ENCODE data around the gene VAV3.
"Not testable (repeated sequence)": the region's sequence is repeated elsewhere in the genome, so short reads cannot be mapped to it uniquely, and the experiment has no call there.

The VAV3 gene, protein sequence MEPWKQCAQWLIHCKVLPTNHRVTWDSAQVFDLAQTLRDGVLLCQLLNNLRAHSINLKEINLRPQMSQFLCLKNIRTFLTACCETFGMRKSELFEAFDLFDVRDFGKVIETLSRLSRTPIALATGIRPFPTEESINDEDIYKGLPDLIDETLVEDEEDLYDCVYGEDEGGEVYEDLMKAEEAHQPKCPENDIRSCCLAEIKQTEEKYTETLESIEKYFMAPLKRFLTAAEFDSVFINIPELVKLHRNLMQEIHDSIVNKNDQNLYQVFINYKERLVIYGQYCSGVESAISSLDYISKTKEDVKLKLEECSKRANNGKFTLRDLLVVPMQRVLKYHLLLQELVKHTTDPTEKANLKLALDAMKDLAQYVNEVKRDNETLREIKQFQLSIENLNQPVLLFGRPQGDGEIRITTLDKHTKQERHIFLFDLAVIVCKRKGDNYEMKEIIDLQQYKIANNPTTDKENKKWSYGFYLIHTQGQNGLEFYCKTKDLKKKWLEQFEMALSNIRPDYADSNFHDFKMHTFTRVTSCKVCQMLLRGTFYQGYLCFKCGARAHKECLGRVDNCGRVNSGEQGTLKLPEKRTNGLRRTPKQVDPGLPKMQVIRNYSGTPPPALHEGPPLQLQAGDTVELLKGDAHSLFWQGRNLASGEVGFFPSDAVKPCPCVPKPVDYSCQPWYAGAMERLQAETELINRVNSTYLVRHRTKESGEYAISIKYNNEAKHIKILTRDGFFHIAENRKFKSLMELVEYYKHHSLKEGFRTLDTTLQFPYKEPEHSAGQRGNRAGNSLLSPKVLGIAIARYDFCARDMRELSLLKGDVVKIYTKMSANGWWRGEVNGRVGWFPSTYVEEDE

DNA sequence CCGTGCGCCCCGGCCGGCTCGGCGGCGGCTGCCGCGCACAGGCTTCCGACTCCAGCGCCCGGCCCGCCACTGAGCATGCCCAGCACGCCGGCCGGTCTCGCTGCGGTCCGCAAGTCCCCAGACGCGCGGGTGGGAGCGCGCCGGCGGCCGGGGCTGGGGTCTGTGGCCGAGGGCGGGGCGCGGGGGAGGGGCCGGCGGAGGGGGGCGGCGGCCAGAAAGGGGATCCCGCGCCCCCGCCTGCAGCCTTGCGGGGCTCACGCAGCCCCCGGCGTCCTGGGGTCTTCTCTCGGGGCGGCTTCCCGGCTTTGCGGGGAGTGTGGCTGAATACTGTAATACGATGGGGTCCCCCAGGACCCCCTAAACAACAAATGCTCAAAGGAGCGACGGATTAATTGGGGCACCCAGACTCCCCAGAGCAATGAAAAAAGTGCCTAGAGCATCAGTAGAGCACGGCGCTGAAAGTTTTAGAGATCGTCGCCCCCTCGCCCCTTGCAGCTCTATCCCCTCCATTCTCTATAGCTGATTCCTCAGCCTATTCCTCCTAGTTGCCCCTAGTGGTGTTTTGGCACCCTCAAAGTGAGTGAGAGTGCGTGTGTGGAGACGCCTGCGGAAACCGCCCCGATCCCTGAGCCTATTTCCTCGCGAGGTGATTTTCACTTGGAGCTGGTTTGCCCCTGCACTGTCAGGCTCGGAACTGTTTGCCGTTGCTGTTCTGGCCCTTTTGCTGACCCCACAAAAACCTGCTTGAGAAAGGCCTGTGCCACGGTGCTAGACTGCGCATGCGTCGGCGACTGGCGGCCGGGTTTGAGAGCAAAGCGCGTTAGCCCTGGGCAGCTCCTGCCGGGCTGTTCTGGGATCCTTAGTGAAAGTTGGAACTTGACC is at the start of gene VAV3:
Gene VAV3 (minus strand): TSS at position 71 of the 882 bp plus-strand sequence. CDS start 311 bp downstream, outside the sequence.
- DNase-seq (ENCODE audit: low read depth in 4 of 4, low spot score in 1 of 4), result peak in 3 of 4 experiments; percentile 48 to 51 (median 51)

DNA sequence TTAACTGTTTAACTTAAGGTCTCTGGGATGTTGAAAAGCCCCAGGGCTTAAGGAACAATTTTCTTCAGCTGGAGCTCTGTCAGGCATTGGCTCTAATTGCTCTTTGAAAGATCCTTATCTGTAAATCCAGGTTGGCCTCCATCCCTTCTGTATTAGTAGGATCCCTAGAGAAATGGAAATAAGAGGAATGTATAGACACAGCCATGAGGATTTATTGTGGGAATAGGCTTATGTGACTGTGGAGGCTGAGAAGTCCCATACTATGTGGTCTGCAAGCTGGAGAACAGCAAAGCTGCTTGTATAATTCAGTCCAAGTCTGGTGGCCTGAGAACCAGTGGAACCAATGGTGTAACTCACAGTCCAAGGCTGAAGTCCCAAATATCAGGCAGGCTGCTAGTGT is 47.6 kb upstream of the VAV3 start:
- no peak for DNase-seq (ENCODE audit: low read depth in 4 of 4, low spot score in 1 of 4)

DNA sequence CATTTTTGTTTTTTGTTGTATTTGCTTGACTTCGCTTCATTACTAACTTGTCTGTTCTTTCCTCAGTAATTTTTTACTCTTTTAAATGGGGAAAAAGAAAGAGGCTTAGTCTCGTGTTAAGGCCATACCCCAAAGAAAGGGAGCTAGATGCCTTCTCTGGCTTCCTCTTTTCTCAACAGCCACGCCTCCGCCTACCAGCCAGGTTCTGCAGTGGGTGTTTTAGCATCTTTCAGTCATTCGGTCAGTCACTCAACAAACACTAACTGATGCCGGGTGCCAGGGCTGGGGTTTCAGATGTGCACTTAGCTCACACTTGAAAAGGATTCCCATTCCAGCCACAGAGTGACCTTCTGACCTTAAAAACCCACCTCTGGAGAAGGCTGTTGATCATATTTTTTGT is 46.3 kb upstream of the VAV3 start:
- no peak for DNase-seq (ENCODE audit: low read depth in 4 of 4, low spot score in 1 of 4)

DNA sequence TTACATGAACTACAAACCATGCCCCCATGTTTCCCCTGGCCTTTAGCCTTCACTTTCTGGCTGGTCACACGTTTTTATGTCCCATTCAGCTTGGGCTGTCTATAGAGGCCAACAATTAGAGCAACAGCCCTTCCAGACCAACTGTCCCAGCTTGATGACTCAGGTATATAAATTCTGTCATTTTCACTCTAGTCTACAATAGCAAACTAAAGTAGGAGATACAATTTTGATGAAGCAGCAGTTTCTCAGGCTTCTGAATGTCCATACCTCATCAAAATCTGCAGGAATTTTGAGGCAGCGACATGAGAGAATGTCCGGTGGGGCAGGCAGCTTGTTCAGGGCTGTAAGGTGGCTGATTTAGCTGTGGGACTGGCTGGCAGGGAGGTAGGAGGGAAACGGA is 45.6 kb upstream of the VAV3 start:
- no peak for DNase-seq (ENCODE audit: low read depth in 4 of 4, low spot score in 1 of 4)

DNA sequence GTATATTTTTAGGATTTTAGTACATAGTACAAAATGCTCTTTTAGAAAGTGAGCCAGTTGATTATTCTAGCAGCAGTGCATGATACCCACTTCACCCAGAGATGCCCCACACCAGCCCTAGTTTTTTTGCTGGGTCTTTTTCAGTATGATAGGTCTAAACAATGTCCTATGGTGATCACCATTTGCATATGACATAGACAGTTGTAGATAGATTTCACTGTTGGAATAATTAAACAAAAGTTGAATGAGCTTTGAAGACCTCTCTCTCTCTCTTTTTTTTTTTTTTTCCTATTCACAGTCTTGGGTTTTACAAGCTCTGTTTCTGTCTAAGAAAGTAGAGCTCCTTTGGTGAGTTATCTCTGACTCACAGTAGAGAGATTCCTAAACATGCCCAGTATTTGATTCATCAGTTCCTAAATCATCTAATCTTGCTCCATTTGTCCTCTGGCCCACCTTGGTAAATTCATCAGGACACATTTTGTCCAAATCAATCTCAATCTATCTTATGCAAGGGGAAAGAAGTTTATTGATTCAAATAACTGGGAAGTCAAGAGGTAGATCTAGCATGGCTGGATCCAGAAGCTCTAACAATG is 44.7 kb upstream of the VAV3 start:
- DNase-seq (ENCODE audit: low read depth in 4 of 4, low spot score in 1 of 4), result no peak

DNA sequence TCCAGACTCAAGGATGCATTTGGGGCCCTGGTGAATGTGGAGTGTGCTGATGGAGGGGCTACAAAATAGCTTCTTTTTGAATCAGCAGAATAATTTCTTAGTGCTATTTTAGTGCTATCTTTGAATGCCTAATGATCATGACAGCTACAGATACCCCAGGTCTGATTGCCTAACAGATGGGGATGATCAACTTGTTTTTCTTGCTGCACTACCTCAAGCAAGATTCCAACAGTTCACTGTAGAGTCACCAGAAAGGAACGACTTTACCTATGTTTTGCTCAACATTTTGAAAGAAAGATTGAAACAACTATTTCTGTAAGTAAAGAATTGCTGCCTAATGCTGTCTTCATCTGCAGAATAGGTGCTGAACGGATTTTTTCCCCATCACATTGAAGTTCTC is 42.6 kb upstream of the VAV3 start:
- no peak for DNase-seq (ENCODE audit: low read depth in 4 of 4, low spot score in 1 of 4)

DNA sequence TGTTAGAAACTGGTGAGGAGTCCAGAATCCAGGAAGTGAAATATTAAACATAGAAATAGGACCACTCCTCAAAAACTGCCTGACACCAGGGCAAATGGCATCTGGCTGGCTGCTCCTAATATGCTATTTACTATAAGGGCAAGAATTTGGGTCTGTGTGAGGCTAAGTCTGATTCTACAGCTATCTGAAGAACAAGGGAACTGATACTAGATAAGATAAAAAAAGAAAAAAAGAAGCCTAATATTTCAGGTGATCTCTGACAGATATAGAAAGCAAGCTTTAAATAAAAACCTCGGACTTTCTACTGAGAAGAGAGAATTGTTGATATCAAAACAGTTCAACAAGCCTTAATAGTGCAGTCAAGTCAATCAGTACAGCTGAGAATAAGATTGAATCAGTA is 42.1 kb upstream of the VAV3 start:
- DNase-seq (ENCODE audit: low read depth in 4 of 4, low spot score in 1 of 4), result no peak

DNA sequence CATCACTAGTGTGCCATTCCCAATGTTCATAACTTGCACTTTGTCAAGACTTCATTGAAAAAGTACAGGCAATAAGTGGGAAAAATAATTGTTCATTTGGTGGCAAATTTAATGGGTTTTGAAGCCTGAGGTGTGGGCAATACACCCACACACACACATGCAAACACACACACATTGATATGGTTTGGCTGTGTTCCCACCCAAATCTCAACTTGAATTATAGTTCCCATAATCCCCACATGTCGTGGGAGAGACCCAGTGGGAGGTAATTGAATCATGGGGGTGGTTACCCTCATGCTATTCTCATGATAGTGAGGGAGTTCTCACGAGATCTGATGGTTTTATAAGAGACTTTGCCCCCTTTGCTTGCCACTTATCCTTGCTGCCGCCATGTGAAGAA is 39.9 kb upstream of the VAV3 start:
- DNase-seq (ENCODE audit: low read depth in 4 of 4, low spot score in 1 of 4), result not testable (repeated sequence)

DNA sequence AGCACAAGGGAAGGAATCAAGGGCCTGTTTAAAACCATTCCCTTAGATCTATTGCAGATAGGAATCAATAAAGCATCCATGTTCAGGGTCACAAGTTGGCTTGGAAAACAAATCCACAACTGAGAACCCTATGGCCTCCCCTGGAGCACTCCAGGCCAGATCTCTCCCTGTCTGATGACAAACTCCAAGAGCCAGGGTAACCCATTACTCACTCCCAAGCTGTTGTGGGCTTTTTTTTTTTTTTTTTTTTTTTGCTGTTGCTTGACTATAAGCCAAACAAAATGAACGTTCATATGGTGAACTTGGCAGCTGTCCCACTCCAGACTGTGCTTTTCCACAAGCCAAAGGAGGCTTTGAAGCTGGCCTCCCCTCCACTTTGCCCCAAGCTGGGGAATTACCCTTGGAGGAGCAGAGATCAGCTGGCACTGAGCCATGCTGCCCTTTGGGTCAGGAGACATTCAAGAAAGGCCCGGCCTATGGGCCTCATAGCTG is 35.7 kb upstream of the VAV3 start:
- no peak for DNase-seq (ENCODE audit: low read depth in 4 of 4, low spot score in 1 of 4)

DNA sequence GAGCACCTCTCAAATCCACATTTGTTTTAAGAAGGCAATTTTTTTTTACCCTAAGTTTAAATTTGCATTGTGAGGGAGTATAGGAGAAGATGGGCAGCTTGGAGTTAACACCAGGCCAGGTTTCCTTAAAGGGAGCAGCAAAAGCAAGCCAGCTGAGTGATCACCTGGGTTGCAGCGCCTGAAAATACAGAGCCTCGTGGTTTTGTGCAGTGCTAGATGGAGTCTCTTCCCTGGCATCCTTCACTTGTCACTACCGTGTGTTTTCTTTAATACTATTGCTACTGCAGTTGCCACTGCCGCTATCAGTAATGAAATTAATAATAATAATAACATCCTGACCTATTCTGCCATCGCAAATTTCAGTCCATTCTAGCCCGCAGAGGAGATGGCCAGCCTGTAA is 35.2 kb upstream of the VAV3 start:
- DNase-seq (ENCODE audit: low read depth in 4 of 4, low spot score in 1 of 4), result no peak

DNA sequence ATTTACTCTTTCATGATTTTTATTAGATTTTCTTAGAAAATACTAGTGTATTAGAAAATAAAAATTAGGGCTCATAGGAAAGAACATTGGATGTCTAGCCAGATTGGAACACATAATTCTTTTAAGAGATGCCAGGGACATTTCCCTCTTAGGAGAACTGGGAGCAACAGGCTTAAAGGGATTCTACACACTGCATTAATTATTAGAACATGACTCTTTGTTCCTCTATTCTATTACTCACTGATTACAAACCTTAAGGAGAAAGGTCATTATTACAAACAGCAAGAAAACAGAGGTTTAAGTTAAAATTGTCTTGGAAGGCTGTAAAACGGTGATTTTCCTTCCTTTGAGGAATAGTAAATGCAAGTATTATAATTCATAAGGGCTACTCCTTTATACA is 32.9 kb upstream of the VAV3 start:
- DNase-seq (ENCODE audit: low read depth in 4 of 4, low spot score in 1 of 4), result no peak

DNA sequence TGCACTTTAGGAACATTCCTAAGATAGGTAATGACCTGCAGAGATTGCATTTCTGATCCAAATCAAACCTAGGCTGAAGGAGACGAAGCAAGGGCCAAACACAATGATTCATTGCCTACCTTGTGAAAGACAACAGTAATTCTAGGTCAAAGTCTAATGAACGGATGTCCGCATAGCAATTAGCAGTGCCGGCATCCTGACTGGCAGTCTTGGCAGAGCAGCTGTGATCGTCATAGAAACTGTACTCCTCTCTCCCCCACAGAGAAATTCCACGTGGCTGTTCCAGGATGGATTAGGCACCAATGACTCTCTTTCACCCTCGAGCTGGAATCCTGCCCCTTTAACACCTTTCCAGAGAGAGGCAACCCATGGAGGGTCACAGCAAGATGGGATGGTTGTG is 28.9 kb upstream of the VAV3 start:
- DNase-seq (ENCODE audit: low read depth in 4 of 4, low spot score in 1 of 4), result no peak

DNA sequence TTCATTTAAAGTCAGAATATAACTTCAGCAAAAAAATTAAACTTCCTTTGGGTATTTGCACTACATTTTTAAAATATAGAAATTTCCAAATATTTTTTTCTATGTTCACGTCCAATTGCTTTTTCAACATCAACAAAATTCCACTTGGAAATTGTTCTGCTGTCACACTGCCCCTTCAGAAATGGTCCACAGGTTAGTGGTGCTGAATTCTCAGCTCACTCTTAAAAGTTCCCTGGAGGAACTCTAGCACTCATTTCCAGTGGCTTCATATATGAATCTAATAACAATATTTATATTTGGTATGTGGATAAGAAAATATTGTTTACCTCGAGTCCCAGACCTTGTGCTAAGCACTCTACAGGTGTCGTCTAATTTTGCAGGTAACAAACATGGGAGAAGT is 27.4 kb upstream of the VAV3 start:
- no peak for DNase-seq (ENCODE audit: low read depth in 4 of 4, low spot score in 1 of 4)

DNA sequence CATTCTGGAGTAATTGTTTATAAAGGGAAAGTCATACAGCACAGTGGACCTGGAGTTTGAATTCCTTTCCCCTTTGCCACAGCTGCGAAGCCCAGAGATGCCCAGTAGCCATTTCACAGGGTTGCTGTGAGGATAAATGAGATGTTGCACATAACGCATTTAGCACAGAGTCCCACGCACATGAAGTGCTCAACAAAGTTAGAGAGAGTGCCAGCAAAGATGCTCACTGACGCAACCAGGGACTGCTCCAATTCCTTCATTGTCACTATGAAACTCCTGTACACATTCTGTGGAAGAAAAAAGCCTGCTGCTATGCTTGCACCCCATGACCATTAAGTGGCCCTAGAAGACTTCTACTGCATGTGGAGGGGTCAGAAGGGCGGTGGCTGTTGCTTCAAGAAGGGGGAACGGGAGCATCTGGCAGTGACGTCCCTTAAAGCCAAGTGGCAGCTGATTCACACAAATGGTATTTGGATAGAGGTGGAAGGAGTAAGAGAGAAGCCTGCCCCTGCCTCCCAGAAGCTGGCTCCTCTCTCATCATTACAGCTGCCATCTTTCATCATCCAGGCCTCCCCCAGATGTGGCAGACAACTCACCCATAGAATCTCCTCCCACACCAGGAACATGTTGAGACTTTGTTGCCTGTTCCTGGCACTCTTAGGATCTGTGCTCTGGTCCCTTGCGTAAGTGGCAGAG is 26.5 kb upstream of the VAV3 start:
- no peak for DNase-seq (ENCODE audit: low read depth in 4 of 4, low spot score in 1 of 4)

DNA sequence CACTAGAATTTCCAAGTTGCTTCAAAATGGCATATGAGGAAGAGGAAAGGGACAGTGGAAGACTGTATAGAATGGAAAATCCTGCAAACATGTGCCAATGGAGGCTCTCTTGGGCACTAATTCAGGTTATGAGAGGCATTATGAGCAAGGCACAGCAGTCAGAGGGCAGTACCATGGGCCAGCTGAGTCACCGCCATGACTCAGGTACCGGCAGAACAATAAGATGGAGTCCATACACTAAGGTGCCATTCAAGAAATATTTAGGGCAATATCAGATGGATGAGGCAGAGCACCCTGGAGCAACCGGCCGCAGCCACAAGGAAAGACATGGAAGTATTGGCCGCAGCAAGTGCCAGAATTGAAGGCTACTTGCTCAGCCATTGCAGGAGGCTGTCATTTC is 25.6 kb upstream of the VAV3 start:
- no peak for DNase-seq (ENCODE audit: low read depth in 4 of 4, low spot score in 1 of 4)

DNA sequence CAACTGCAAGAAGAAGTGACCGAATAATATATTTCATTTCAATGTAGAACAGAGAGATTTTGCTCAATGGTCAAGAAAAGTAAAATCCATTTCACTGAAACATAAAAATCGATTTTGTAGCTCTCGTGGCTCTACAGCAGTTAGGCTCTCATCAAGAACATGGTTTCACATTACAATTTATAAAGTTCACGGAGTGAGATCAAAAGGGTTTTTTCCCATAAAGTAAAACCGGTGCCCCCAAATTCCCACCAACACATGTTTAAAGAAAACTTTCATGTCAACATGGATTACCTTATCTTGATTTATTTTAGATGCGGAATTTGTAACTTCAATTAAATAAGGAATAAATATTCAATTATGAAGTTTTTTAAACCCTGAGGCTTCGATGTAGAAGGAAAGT is 16.3 kb upstream of the VAV3 start:
- DNase-seq (ENCODE audit: low read depth in 4 of 4, low spot score in 1 of 4), result no peak

DNA sequence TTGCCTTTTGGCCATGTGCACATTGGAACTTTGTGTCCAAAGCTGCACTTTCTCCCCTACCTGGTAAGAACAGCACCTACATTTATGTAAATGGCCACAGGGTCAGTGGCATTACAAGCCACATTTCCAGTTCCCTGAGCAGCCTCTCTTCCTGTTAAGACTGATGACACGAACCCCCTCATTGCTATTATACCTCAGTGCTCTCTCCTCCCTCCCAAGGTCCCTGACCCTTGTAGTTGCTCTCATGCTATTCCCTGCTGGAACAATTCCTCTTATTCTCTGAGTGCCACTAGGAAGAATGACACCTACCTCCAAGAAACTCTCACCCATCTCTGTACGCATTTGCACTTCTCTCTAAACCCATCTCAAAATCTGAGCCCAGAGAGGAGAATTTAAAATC is 14.9 kb upstream of the VAV3 start:
- no peak for DNase-seq (ENCODE audit: low read depth in 4 of 4, low spot score in 1 of 4)

DNA sequence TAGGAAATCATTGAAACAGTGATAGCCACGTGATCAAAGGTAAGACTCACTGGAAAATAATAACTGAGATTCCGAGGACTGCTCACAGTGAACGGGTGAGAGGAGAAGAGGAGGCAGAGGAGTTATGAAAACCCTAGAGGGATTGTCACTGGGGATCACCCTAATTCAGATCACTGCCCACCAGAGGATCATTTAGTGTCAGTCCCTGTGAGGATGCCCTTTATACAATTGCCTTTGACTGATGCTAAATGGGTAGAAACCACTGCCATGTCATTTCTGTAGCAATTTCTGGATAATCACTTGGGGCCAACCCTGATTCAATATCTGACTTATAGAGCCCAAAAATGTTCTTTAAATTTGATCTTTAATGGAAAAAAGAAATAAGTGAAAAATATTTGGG is 14.1 kb upstream of the VAV3 start:
- DNase-seq (ENCODE audit: low read depth in 4 of 4, low spot score in 1 of 4), result no peak

DNA sequence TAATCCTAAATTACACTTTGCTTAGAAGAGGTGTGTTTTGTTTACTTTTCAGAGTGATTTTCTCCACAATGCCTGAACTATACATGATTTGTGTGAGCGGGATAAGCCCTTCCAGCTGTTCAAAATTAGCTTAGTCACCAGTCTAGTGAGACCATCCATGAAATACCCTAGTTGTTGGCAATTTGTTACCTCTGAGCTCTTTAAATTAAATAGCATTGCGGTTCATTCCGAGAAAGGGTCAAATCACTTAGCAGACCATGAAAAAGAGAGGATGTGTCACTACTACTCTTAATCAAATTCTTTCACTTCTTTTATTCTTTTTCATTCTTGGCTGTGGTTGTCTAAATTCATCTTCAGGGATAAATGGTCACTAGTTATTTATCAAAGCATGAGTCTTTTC is 11.9 kb upstream of the VAV3 start:
- no peak for DNase-seq (ENCODE audit: low read depth in 4 of 4, low spot score in 1 of 4)

DNA sequence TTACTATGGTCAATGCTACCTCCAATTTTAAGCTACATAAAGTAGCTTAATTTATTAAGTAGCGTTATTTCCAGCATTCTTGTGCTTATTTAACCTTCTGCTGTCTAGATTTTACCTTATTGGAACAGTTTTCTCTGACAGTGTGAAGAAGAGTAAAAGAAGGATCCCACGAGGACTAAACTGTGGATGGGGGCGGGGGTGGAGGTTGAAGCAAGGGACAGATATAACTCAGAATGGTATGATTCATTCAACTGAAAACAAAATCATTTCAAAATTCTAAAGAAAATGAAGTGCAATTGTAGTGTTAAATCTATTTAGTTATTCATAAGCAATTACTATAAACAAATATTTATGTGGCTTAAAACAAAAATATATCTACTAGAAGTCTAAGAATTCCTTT is 11.5 kb upstream of the VAV3 start:
- DNase-seq (ENCODE audit: low read depth in 4 of 4, low spot score in 1 of 4), result no peak

Data from stimulated activated CD4-positive, alpha-beta T cell treated with anti-CD3 and anti-CD28 coated beads, Interleukin-1b, Interleukin-23, amount 100 ng/mL, for 24 hours (primary cell).